WI38 (cell line): ENCODE measurements around the gene MED22.
"Not testable (repeated sequence)": the region's sequence is repeated elsewhere in the genome, so short reads cannot be mapped to it uniquely, and the experiment has no call there.

Source experiments
- H3K4me3 ChIP-seq: 2 replicates; pipeline ENCODE4 v1.5.1; 2011; ENCODE audit warnings: low read depth, mild to moderate bottlenecking, control low read depth, low read length
- CTCF ChIP-seq: IDR thresholded peaks from 2 replicates; pipeline ENCODE4 v1.5.1; 2012; ENCODE audit warnings: low read depth, mild to moderate bottlenecking, control low read depth, low read length

Gene MED22

GRCh38 chr9:133347985-133348717, at the start of gene MED22, which contains the start of gene RPL7A:
Gene MED22, minus strand, starts transcription at chr9:133348131. Its CDS starts 1,469 bp downstream, at chr9:133346662.
Gene RPL7A, plus strand, starts transcription at chr9:133348218. Its CDS starts 26 bp downstream, at chr9:133348244.
- peak within 1 kb of the TSS; percentile 99 for H3K4me3 ChIP-seq
- no peak for TF ChIP-seq CTCF

GRCh38 chr9:133397370-133397769, 49.4 kb upstream of the MED22 start:
- no peak for TF ChIP-seq CTCF
- H3K4me3 ChIP-seq = no peak overlapping the region

- TF ChIP-seq CTCF = peak; percentile 45
- H3K4me3 ChIP-seq = no peak overlapping the region
Observed at GRCh38 chr9:133396952-133397351, 49.0 kb upstream of the MED22 start.

GRCh38 chr9:133394687-133395271, 46.8 kb upstream of the MED22 start:
- no peak for TF ChIP-seq CTCF

GRCh38 chr9:133393399-133393798, 45.5 kb upstream of the MED22 start:
- no peak for TF ChIP-seq CTCF
- no peak overlapping the region for H3K4me3 ChIP-seq

More at GRCh38 chr9:133394687-133395271, 46.8 kb upstream of the MED22 start:
- no peak overlapping the region for H3K4me3 ChIP-seq

- not testable (repeated sequence) for H3K4me3 ChIP-seq
Observed at GRCh38 chr9:133392308-133392707, 44.4 kb upstream of the MED22 start.

GRCh38 chr9:133391449-133391848, 43.5 kb upstream of the MED22 start:
- H3K4me3 ChIP-seq = not testable (repeated sequence)

- H3K4me3 ChIP-seq = no peak overlapping the region
- no peak for TF ChIP-seq CTCF
Observed at GRCh38 chr9:133390713-133391112, 42.8 kb upstream of the MED22 start.
